HCT116 (cell line): Measurements from ENCODE around the gene LDLRAD4. TPM values are rescaled to one million over a fixed set of nuclear protein-coding genes. Genes with fewer than 3 reads are reported as not detected.

Experiments
- ATAC-seq: fragments of 200-7000 bp; cut with Tn5 transposase; 2 replicates; pipeline ENCODE4 v1.9.1; 2020; ENCODE audit warnings: mild to moderate bottlenecking, moderate library complexity
- BruUV-seq: library from RNA; stranded (reverse); fragments of 400-500 nt; replicated peaks from 2 replicates; lab custom pipeline; 2021; lab: Mats Ljungman, UMichigan
- CTCF ChIA-PET: fragments of 300-600 bp; sonication (Branson Sonifier 250); formaldehyde crosslinking; loops from one replicate; lab custom pipeline; 2021; ENCODE audit warnings: antibody characterized with exemption; lab: Charles Lee
- POLR2A ChIA-PET: fragments of 300-600, 350-600 bp; sonication (Branson Sonifier 250); formaldehyde crosslinking; loops from one replicate; lab custom pipeline; 2021; ENCODE audit warnings: antibody characterized with exemption; lab: Charles Lee
- RAD21 ChIA-PET, 2 experiments: fragments of 300-600 bp; sonication (Branson Sonifier 250); formaldehyde crosslinking; loops; one replicate each; lab custom pipeline; 2023; ENCODE audit warnings: low total read pairs in 2 of 2; ENCODE audit not compliant: uncharacterized antibody in 2 of 2, unreplicated experiment in 2 of 2, low non-redundant PET in 1 of 2; lab: Charles Lee
- DNase-seq: peaks from one replicate; pipeline ENCODE4 v3.0.0-alpha.2; 2010; ENCODE audit warnings: low read depth, low spot score
- H2AFZ ChIP-seq: fragments of 200-600 bp; shearing (Covaris generic), sonication (generic); 2 replicates; pipeline ENCODE4 v1.6.1; 2017; ENCODE audit warnings: low read depth, mixed run types, mixed read lengths, antibody characterized with exemption, low read length; ENCODE audit not compliant: poor library complexity, severe bottlenecking
- H3K27ac ChIP-seq: 2 replicates; pipeline ENCODE4 v1.5.1; 2012; ENCODE audit warnings: low read depth, low read length
- H3K27me3 ChIP-seq: fragments of 200-600 bp; sonication (generic); 2 replicates; pipeline ENCODE4 v1.6.1; 2016; ENCODE audit warnings: mixed run types, low read length, mixed read lengths; ENCODE audit not compliant: insufficient read depth
- H3K36me3 ChIP-seq, 2 experiments: fragments of 200-500 bp in 1 of 2; fragments of 200-600 bp in 1 of 2; sonication (Bioruptor generic) in 1 of 2; sonication (generic) in 1 of 2; 2 replicates each; pipeline versions ENCODE4 v1.5.1 to v1.6.1; 2014 to 2016; ENCODE audit warnings: low read length in 2 of 2, inconsistent platforms in 1 of 2, mixed read lengths in 1 of 2, mixed run types in 1 of 2; ENCODE audit not compliant: insufficient read depth in 2 of 2, control insufficient read depth in 1 of 2
- H3K4me1 ChIP-seq, 2 experiments: fragments of 200-600 bp in 1 of 2; sonication (generic) in 1 of 2; 2 replicates each; pipeline versions ENCODE4 v1.5.1 to v1.6.1; 2012 to 2017; ENCODE audit warnings: low read length in 2 of 2, inconsistent platforms in 1 of 2, mild to moderate bottlenecking in 1 of 2, mixed read lengths in 1 of 2, mixed run types in 1 of 2, moderate library complexity in 1 of 2; ENCODE audit not compliant: insufficient read depth in 2 of 2, control insufficient read depth in 1 of 2
- H3K4me2 ChIP-seq: fragments of 200-600 bp; sonication (generic); 2 replicates; pipeline ENCODE4 v1.6.1; 2017; ENCODE audit warnings: mixed run types, low read length, mixed read lengths
- H3K4me3 ChIP-seq, 2 experiments: fragments of 200-600 bp in 1 of 2; sonication (generic) in 1 of 2; replicated peaks in 1 of 2; 2 replicates each; pipeline ENCODE4 v1.5.1; 2011 to 2016; ENCODE audit warnings: low read length in 2 of 2, control low read depth in 1 of 2, low read depth in 1 of 2, mild to moderate bottlenecking in 1 of 2, mixed read lengths in 1 of 2, mixed run types in 1 of 2
- H3K79me2 ChIP-seq: fragments of 200-600 bp; sonication (generic); 2 replicates; pipeline ENCODE4 v1.6.1; 2017; ENCODE audit warnings: mild to moderate bottlenecking, mixed run types, low read length, moderate library complexity, mixed read lengths; ENCODE audit not compliant: insufficient read depth
- H3K9ac ChIP-seq: fragments of 200-600 bp; sonication (generic); 2 replicates; pipeline ENCODE4 v1.6.1; 2016; ENCODE audit warnings: low read length, mixed read lengths
- H3K9me2 ChIP-seq: fragments of 200-600 bp; sonication (generic), shearing (Covaris generic); 2 replicates; pipeline ENCODE4 v1.6.1; 2017; ENCODE audit warnings: mixed run types, mild to moderate bottlenecking, moderate library complexity; ENCODE audit not compliant: insufficient read depth
- H3K9me3 ChIP-seq, 2 experiments: fragments of 200-500 bp in 1 of 2; fragments of 200-600 bp in 1 of 2; sonication (Bioruptor generic) in 1 of 2; sonication (generic) in 1 of 2; 2 replicates each; pipeline ENCODE4 v1.6.1; 2014 to 2017; ENCODE audit warnings: low read length in 2 of 2, mixed read lengths in 2 of 2, inconsistent platforms in 1 of 2, low read depth in 1 of 2, mild to moderate bottlenecking in 1 of 2, mixed run types in 1 of 2, moderate library complexity in 1 of 2; ENCODE audit not compliant: control insufficient read depth in 1 of 2, insufficient read depth in 1 of 2
- H4K20me1 ChIP-seq: fragments of 200-600 bp; sonication (generic), shearing (Covaris generic); 2 replicates; pipeline ENCODE4 v1.6.1; 2017; ENCODE audit warnings: mixed run types, mild to moderate bottlenecking, moderate library complexity; ENCODE audit not compliant: insufficient read depth
- CBX3 ChIP-seq: IDR thresholded peaks from 2 replicates; pipeline ENCODE4 v1.6.1; 2012; ENCODE audit warnings: low read depth
- CEBPB ChIP-seq: IDR thresholded peaks from 2 replicates; pipeline ENCODE4 v1.6.1; 2012; ENCODE audit warnings: low read depth
- ELF1 ChIP-seq: IDR thresholded peaks from 2 replicates; pipeline ENCODE4 v1.6.1; 2012; ENCODE audit warnings: low read depth, borderline replicate concordance
- EZH2 ChIP-seq: fragments of 200-600 bp; sonication (generic); IDR thresholded peaks from 2 replicates; pipeline ENCODE4 v1.6.1; 2017; ENCODE audit warnings: antibody characterized with exemption, mixed run types
- FOSL1 ChIP-seq: IDR thresholded peaks from 2 replicates; pipeline ENCODE4 v1.6.1; 2012; ENCODE audit warnings: low read depth
- JUND ChIP-seq: IDR thresholded peaks from 2 replicates; pipeline ENCODE4 v1.6.1; 2012
- POLR2A ChIP-seq: IDR thresholded peaks from 2 replicates; pipeline ENCODE4 v1.7.0; 2011; ENCODE audit warnings: borderline replicate concordance; ENCODE audit not compliant: insufficient read depth, insufficient read length; ENCODE audit errors: extremely low read depth
- REST ChIP-seq: IDR thresholded peaks from 2 replicates; pipeline ENCODE4 v1.6.1; 2012; ENCODE audit warnings: low read depth
- YY1 ChIP-seq: IDR thresholded peaks from 2 replicates; pipeline ENCODE4 v1.6.1; 2011; ENCODE audit warnings: low read length, low read depth, moderate library complexity, mild to moderate bottlenecking; ENCODE audit not compliant: insufficient replicate concordance; ENCODE audit errors: extremely low read depth
- ZFX ChIP-seq: fragments of 450-650 bp; IDR thresholded peaks from 2 replicates; pipeline ENCODE4 v1.6.1; 2017
- ZNF274 ChIP-seq: fragments of 200-500 bp; sonication (Bioruptor generic); IDR thresholded peaks from 2 replicates; pipeline ENCODE4 v1.6.1; 2014; ENCODE audit warnings: mild to moderate bottlenecking, low read depth, low read length, inconsistent platforms
- intact Hi-C: fragments of 100-400 bp; cut with micrococcal nuclease; formaldehyde crosslinking; loops from 2 replicates; pipeline ENCODE4 v1.10.0; 2022
- total RNA-seq: library from RNA; stranded (reverse); gene quantifications from one replicate; pipeline ENCODE4 v1.2.1, GENCODE V29; 2021; ENCODE audit not compliant: unreplicated experiment
- TF ChIP-seq, protein P1 (sequence below): IDR thresholded peaks from 2 replicates; pipeline ENCODE4 v1.6.1; 2011; ENCODE audit warnings: mild to moderate bottlenecking, low read length, moderate library complexity; ENCODE audit not compliant: insufficient replicate concordance; ENCODE audit errors: extremely low read depth

LDLRAD4 gene
- total RNA-seq, 1 experiment from 2014 or later: 1.2 TPM

DNA sequence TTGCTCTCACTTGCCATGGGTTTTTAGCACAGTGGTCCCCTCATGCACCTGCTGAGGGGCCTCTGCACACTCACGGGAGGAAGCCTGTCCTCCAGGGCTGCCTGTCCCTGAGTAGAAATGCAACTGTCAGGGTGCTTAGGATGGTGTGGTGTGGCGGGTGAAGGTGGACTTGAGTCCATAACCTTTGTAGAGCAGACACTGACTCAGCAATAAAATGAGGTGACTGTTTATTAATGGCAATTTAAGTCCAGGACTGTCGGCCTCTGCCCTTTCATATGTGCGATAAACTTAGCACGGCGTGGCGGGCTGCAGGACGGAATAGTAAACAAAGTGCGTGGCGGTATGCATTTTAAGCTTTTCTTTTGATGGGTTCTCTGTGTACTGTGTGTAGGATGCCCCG, 188.2 kb downstream of the LDLRAD4 start:
- Histone ChIP-seq H3K27me3 (no peaks in the 10 kb centered on the region), H3K4me3 (no peak overlapping the region), H3K79me2 (no peaks in the 10 kb centered on the region), H3K4me2 (no peak overlapping the region), H2AFZ (no peak overlapping the region), H3K27ac (no peak overlapping the region), H3K9ac (no peak overlapping the region), H3K4me1 (no peaks in the 10 kb centered on the region), H3K36me3 (no peaks in the 10 kb centered on the region), H3K9me2 (no peaks in the 10 kb centered on the region), H3K9me3 (no peaks in the 10 kb centered on the region), H4K20me1 (no peaks in the 10 kb centered on the region)
- BruUV-seq: no TSS peak
- ChIA-PET RAD21 (no interaction called here), CTCF (no interaction called here), POLR2A (no interaction called here)
- ATAC-seq: no peak
- intact Hi-C loops: no loop called here
- TF ChIP-seq POLR2A: no peak
- TF ChIP-seq YY1: no peak
- no peak for TF ChIP-seq ZFX
- no peak for DNase-seq

- Histone ChIP-seq H3K4me3 (no peak overlapping the region), H3K9me3 (no peaks in the 10 kb centered on the region), H3K9me2 (no peaks in the 10 kb centered on the region), H3K4me1 (no peaks in the 10 kb centered on the region), H3K27ac (no peak overlapping the region), H3K4me2 (no peak overlapping the region), H3K36me3 (no peaks in the 10 kb centered on the region), H2AFZ (no peak overlapping the region), H3K27me3 (no peaks in the 10 kb centered on the region), H3K79me2 (no peaks in the 10 kb centered on the region), H4K20me1 (no peaks in the 10 kb centered on the region), H3K9ac (no peak overlapping the region)
- intact Hi-C loops: no loop called here
- ChIA-PET POLR2A (no interaction called here), RAD21 (no interaction called here), CTCF (no interaction called here)
- ATAC-seq: no peak
- no TSS peak for BruUV-seq
- DNase-seq: no peak
- TF ChIP-seq, protein P1, sequence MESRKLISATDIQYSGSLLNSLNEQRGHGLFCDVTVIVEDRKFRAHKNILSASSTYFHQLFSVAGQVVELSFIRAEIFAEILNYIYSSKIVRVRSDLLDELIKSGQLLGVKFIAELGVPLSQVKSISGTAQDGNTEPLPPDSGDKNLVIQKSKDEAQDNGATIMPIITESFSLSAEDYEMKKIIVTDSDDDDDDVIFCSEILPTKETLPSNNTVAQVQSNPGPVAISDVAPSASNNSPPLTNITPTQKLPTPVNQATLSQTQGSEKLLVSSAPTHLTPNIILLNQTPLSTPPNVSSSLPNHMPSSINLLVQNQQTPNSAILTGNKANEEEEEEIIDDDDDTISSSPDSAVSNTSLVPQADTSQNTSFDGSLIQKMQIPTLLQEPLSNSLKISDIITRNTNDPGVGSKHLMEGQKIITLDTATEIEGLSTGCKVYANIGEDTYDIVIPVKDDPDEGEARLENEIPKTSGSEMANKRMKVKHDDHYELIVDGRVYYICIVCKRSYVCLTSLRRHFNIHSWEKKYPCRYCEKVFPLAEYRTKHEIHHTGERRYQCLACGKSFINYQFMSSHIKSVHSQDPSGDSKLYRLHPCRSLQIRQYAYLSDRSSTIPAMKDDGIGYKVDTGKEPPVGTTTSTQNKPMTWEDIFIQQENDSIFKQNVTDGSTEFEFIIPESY: no peak
- TF ChIP-seq JUND: no peak
- no peak for TF ChIP-seq ELF1
- TF ChIP-seq CBX3: no peak
- TF ChIP-seq FOSL1: no peak
- TF ChIP-seq REST: no peak
- no peak for TF ChIP-seq ZFX
- no peak for TF ChIP-seq EZH2
- no peak for TF ChIP-seq YY1
- no peak for TF ChIP-seq ZNF274
- TF ChIP-seq CEBPB: no peak
Measured at GRCh38 chr18:13407484-13407883, 188.9 kb downstream of the LDLRAD4 start.
